ENCODE measurements around the gene TMPRSS13. TPM values are rescaled to one million over a fixed set of nuclear protein-coding genes. Genes with fewer than 3 reads are reported as not detected.

The TMPRSS13 gene
- polyA plus RNA-seq, 3 donors: 0.17 to 2.4 (median 0.37) TPM

GRCh38 chr11:117855912-117856651 is 73.1 kb downstream of the TMPRSS13 start:
- H3K4me3 ChIP-seq (replicated peaks in 1 of 3; ENCODE audit: low read depth in 2 of 3, low read length in 3 of 3): no peak overlapping the region
- no peak overlapping the region for H3K4me3 Mint-ChIP-seq

More at GRCh38 chr11:117855912-117856651, 73.1 kb downstream of the TMPRSS13 start:
- Mint-ChIP-seq H3K27me3 (ENCODE audit: low read depth in 3 of 3) (peaks cover 0 to 5% (median 1%) of the 10 kb centered on the region in 3 donors), H3K4me1 (peaks cover 17% of the 10 kb centered on the region), H3K9me3 (peaks cover 9 to 16% (median 12%) of the 10 kb centered on the region in 7 donors), H3K27ac (no peak overlapping the region), H3K36me3 (no peaks in the 10 kb centered on the region)
- intact Hi-C loops (cut with micrococcal nuclease): loop anchor here in 1 of 2 donors (10.0 kb wide), 1 partner anchor 49 kb away; no protein-coding TSS in a partner anchor
- WGBS (ENCODE audit: insufficient coverage): 98% methylated on average over 7 of the region's 13 CpGs
- Histone ChIP-seq H3K9ac (ENCODE audit: insufficient read depth, low read length, poor library complexity, severe bottlenecking) (no peak overlapping the region), H3K27ac (ENCODE audit: low read depth in 1 of 2, low read length in 2 of 2) (no peak overlapping the region), H3K4me2 (replicated peaks; ENCODE audit: extremely low read depth, low read length, poor library complexity, severe bottlenecking) (no peak overlapping the region), H3K27me3 (ENCODE audit: control insufficient read depth in 2 of 2, insufficient read depth in 2 of 2, low read length in 2 of 2) (no peaks in the 10 kb centered on the region), H3K36me3 (replicated peaks in 1 of 2; ENCODE audit: control insufficient read depth in 1 of 2, insufficient read depth in 2 of 2, low read length in 2 of 2) (no peaks in the 10 kb centered on the region), H2AFZ (ENCODE audit: insufficient read depth, low read depth, low read length, poor library complexity, severe bottlenecking) (no peak overlapping the region), H3K4me1 (ENCODE audit: control insufficient read depth in 1 of 2, insufficient read depth in 2 of 2, low read length in 2 of 2) (peaks cover 11 to 16% of the 10 kb centered on the region in 2 donors), H4K20me1 (ENCODE audit: insufficient read depth, low read length) (no peaks in the 10 kb centered on the region), H3K79me2 (ENCODE audit: insufficient read depth, low read length) (no peaks in the 10 kb centered on the region), H3K9me3 (replicated peaks in 1 of 2; ENCODE audit: control insufficient read depth in 1 of 2, insufficient read depth in 1 of 2, low read length in 2 of 2) (peaks cover 10 to 13% of the 10 kb centered on the region in 2 donors)
- DNase-seq: no peak
- TF ChIP-seq CTCF (IDR thresholded peaks at IDR 0.05): no peak
